NCI-H2196 (cell line): ENCODE measurements around the gene VPS51.

Experiments
- DNase-seq: peaks from one replicate; lab custom pipeline; 2025; ENCODE audit not compliant: unreplicated experiment; lab: John Stamatoyannopoulos, UW

VPS51 gene

GRCh38 chr11:65095974-65096806, at the start of gene VPS51:
VPS51 (plus strand) TSS chr11:65096214; CDS start chr11:65096251, 37 bp downstream.
- DNase-seq = peak; percentile 89

GRCh38 chr11:65047581-65048422, 48.2 kb upstream of the VPS51 start:
- no peak for DNase-seq

GRCh38 chr11:65051398-65051858, 44.6 kb upstream of the VPS51 start:
- DNase-seq = no peak

GRCh38 chr11:65053827-65054508, 42.0 kb upstream of the VPS51 start:
- no peak for DNase-seq

GRCh38 chr11:65055538-65055937, 40.5 kb upstream of the VPS51 start:
- DNase-seq = no peak

GRCh38 chr11:65056999-65057398, 39.0 kb upstream of the VPS51 start:
- DNase-seq = no peak

- no peak for DNase-seq
Measured at GRCh38 chr11:65057526-65057925, 38.5 kb upstream of the VPS51 start.

- DNase-seq = no peak
Measured at GRCh38 chr11:65058012-65058411, 38.0 kb upstream of the VPS51 start.

GRCh38 chr11:65058419-65059054, 37.5 kb upstream of the VPS51 start, which contains the start of gene NAALADL1:
NAALADL1 (minus strand) TSS chr11:65058553; CDS start chr11:65058521, 32 bp downstream.
- no peak for DNase-seq

GRCh38 chr11:65059523-65059922, 36.5 kb upstream of the VPS51 start:
- DNase-seq = no peak

GRCh38 chr11:65059959-65060824, 35.8 kb upstream of the VPS51 start:
- no peak for DNase-seq

GRCh38 chr11:65060913-65061408, 35.1 kb upstream of the VPS51 start:
- no peak for DNase-seq

- no peak for DNase-seq
Measured at GRCh38 chr11:65063532-65063931, 32.5 kb upstream of the VPS51 start.

GRCh38 chr11:65064847-65065240, 31.2 kb upstream of the VPS51 start:
- DNase-seq = no peak

- DNase-seq = no peak
Measured at GRCh38 chr11:65065851-65066250, 30.2 kb upstream of the VPS51 start.

- DNase-seq = no peak
Measured at GRCh38 chr11:65066315-65066714, 29.7 kb upstream of the VPS51 start.

GRCh38 chr11:65066805-65067291, 29.2 kb upstream of the VPS51 start:
- DNase-seq = no peak

- no peak for DNase-seq
Measured at GRCh38 chr11:65067446-65067845, 28.6 kb upstream of the VPS51 start.

GRCh38 chr11:65069217-65069616, 26.8 kb upstream of the VPS51 start:
- no peak for DNase-seq
